Measurements from ENCODE around the gene PLIN1.

The PLIN1 gene

GRCh38 chr15:89657686-89658200 is 21.4 kb downstream of the PLIN1 start:
- Histone ChIP-seq H3F3A (ENCODE audit: insufficient read depth, low read length) (no peaks in the 10 kb centered on the region), H3K36me3 (ENCODE audit: insufficient read depth, low read length) (no peaks in the 10 kb centered on the region), H3K4me2 (ENCODE audit: low read length) (no peak overlapping the region), H4K20me1 (ENCODE audit: insufficient read depth, low read length) (no peaks in the 10 kb centered on the region), H2AFZ (ENCODE audit: low read length) (no peak overlapping the region), H3K9me3 (ENCODE audit: low read length) (no peaks in the 10 kb centered on the region), H3K27ac (ENCODE audit: low read depth, low read length, poor library complexity, severe bottlenecking) (no peak overlapping the region), H3K9ac (ENCODE audit: low read length) (no peak overlapping the region), H3K4me3 (ENCODE audit: low read depth, low read length, poor library complexity, severe bottlenecking) (no peak overlapping the region), H3K4me1 (ENCODE audit: insufficient read depth, low read length, severe bottlenecking) (no peaks in the 10 kb centered on the region), H3K79me2 (ENCODE audit: insufficient read depth, low read length) (no peaks in the 10 kb centered on the region), H3K27me3 (ENCODE audit: insufficient read depth, low read length) (no peaks in the 10 kb centered on the region), H3K9me2 (ENCODE audit: low read depth, low read length) (no peaks in the 10 kb centered on the region)
- TF ChIP-seq EZH2 (IDR thresholded peaks at IDR 0.05; ENCODE audit: borderline replicate concordance, low read length) (no peak), CTCF (IDR thresholded peaks at IDR 0.05; ENCODE audit: low read length) (no peak)

GRCh38 chr15:89656116-89656815 is 22.9 kb downstream of the PLIN1 start:
- Histone ChIP-seq H3K9ac (ENCODE audit: low read length) (no peak overlapping the region), H3K9me2 (ENCODE audit: low read depth, low read length) (no peaks in the 10 kb centered on the region), H3K4me1 (ENCODE audit: insufficient read depth, low read length, severe bottlenecking) (no peaks in the 10 kb centered on the region), H4K20me1 (ENCODE audit: insufficient read depth, low read length) (no peaks in the 10 kb centered on the region), H3K27ac (ENCODE audit: low read depth, low read length, poor library complexity, severe bottlenecking) (no peak overlapping the region), H3K9me3 (ENCODE audit: low read length) (no peaks in the 10 kb centered on the region), H3K79me2 (ENCODE audit: insufficient read depth, low read length) (no peaks in the 10 kb centered on the region), H3K4me3 (ENCODE audit: low read depth, low read length, poor library complexity, severe bottlenecking) (no peak overlapping the region), H2AFZ (ENCODE audit: low read length) (no peak overlapping the region), H3F3A (ENCODE audit: insufficient read depth, low read length) (no peaks in the 10 kb centered on the region), H3K36me3 (ENCODE audit: insufficient read depth, low read length) (no peaks in the 10 kb centered on the region), H3K27me3 (ENCODE audit: insufficient read depth, low read length) (no peaks in the 10 kb centered on the region), H3K4me2 (ENCODE audit: low read length) (no peak overlapping the region)
- TF ChIP-seq EZH2 (IDR thresholded peaks at IDR 0.05; ENCODE audit: borderline replicate concordance, low read length) (no peak), CTCF (IDR thresholded peaks at IDR 0.05; ENCODE audit: low read length) (no peak)

GRCh38 chr15:89654847-89655805 is 24.0 kb downstream of the PLIN1 start, which contains the start of gene KIF7:
TSS of gene KIF7 (minus strand) at chr15:89655467. CDS start at chr15:89652930, 2,537 bp downstream.
- no peak within 1 kb of the TSS for H2AFZ ChIP-seq (ENCODE audit: low read length)
- no peak within 1 kb of the TSS; the same call in 1 of the 2 replicates for H3K4me2 ChIP-seq (ENCODE audit: low read length)
- no peaks in the 10 kb centered on the region for H3K9me2 ChIP-seq (ENCODE audit: low read depth, low read length)
- H3K27me3 ChIP-seq (ENCODE audit: insufficient read depth, low read length) = no peaks in the 10 kb centered on the region
- H3K4me3 ChIP-seq (ENCODE audit: low read depth, low read length, poor library complexity, severe bottlenecking) = no peak within 1 kb of the TSS
- no peaks in the 10 kb centered on the region for H3F3A ChIP-seq (ENCODE audit: insufficient read depth, low read length)
- no peaks in the 10 kb centered on the region for H3K9me3 ChIP-seq (ENCODE audit: low read length)
- H3K9ac ChIP-seq (ENCODE audit: low read length) = no peak within 1 kb of the TSS
- H3K36me3 ChIP-seq (ENCODE audit: insufficient read depth, low read length) = no peaks in the 10 kb centered on the region
- H4K20me1 ChIP-seq (ENCODE audit: insufficient read depth, low read length) = no peaks in the 10 kb centered on the region
- no peak within 1 kb of the TSS for H3K27ac ChIP-seq (ENCODE audit: low read depth, low read length, poor library complexity, severe bottlenecking)
- TF ChIP-seq EZH2 (IDR thresholded peaks at IDR 0.05; ENCODE audit: borderline replicate concordance, low read length) (no peak), CTCF (IDR thresholded peaks at IDR 0.05; ENCODE audit: low read length) (no peak)
- H3K79me2 ChIP-seq (ENCODE audit: insufficient read depth, low read length) = no peaks in the 10 kb centered on the region
- H3K4me1 ChIP-seq (ENCODE audit: insufficient read depth, low read length, severe bottlenecking) = no peaks in the 10 kb centered on the region
